Measurements from ENCODE around the gene GALNT18. TPM values are rescaled to one million over a fixed set of nuclear protein-coding genes. Genes with fewer than 3 reads are reported as not detected.
A peak's percentile ranks its signal among the peaks of the same experiment; 100 is the strongest.

GALNT18 gene
- total RNA-seq, 1 experiment from 2014 or later = 1.7 TPM

GRCh38 chr11:11580012-11580411 lies 41.8 kb downstream of the GALNT18 start:
- Histone ChIP-seq H4K8ac (replicated peaks; ENCODE audit: insufficient read length, low read depth, low read length) (no peak overlapping the region), H2AK5ac (ENCODE audit: insufficient read length, low read length) (no peak overlapping the region), H3K4me2 (ENCODE audit: insufficient read depth, insufficient read length, low read length) (no peak overlapping the region), H3K23ac (ENCODE audit: insufficient read length, low read depth, low read length) (no peak overlapping the region), H2BK12ac (ENCODE audit: insufficient read length, low read depth, low read length) (no peak overlapping the region), H2BK5ac (ENCODE audit: insufficient read length, low read length) (no peak overlapping the region), H2AFZ (ENCODE audit: low read length) (no peak overlapping the region), H3T11ph (ENCODE audit: low read length) (no peak overlapping the region), H4K91ac (ENCODE audit: insufficient read length, low read depth, low read length) (no peak overlapping the region), H3K79me1 (ENCODE audit: insufficient read depth, low read depth, low read length, poor library complexity, severe bottlenecking) (no peaks in the 10 kb centered on the region), H4K20me1 (ENCODE audit: control insufficient read depth, insufficient read depth, insufficient read length) (no peaks in the 10 kb centered on the region), H3K4me1 (ENCODE audit: insufficient read depth, low read length) (no peaks in the 10 kb centered on the region), H2BK20ac (ENCODE audit: low read depth, low read length, poor library complexity, severe bottlenecking) (no peak overlapping the region), H3K9me3 (ENCODE audit: control insufficient read depth, low read depth, low read length) (no peaks in the 10 kb centered on the region), H4K5ac (ENCODE audit: insufficient read length, low read depth, low read length) (no peak overlapping the region), H2BK15ac (ENCODE audit: low read depth, low read length) (no peak overlapping the region), H2BK120ac (ENCODE audit: low read depth, low read length, poor library complexity, severe bottlenecking) (no peak overlapping the region), H3K9ac (ENCODE audit: extremely low read depth, insufficient read length, low read length) (no peak overlapping the region), H3K56ac (ENCODE audit: insufficient read length, low read depth, low read length) (no peak overlapping the region), H3K79me2 (ENCODE audit: insufficient read depth, low read length) (no peaks in the 10 kb centered on the region), H3K23me2 (ENCODE audit: insufficient read length, low read depth, low read length, poor library complexity, severe bottlenecking) (no peaks in the 10 kb centered on the region), H3K27me3 (ENCODE audit: insufficient read depth, low read length) (no peaks in the 10 kb centered on the region; the same call in 1 of the 2 replicates), H3K14ac (ENCODE audit: insufficient read depth, low read length) (no peak overlapping the region), H3K27ac (ENCODE audit: insufficient read length, low read depth, low read length) (no peak overlapping the region), H3K4ac (ENCODE audit: low read depth, low read length) (no peak overlapping the region), H3K18ac (ENCODE audit: insufficient read length, low read depth, low read length) (no peak overlapping the region)
- TF ChIP-seq, protein P1, sequence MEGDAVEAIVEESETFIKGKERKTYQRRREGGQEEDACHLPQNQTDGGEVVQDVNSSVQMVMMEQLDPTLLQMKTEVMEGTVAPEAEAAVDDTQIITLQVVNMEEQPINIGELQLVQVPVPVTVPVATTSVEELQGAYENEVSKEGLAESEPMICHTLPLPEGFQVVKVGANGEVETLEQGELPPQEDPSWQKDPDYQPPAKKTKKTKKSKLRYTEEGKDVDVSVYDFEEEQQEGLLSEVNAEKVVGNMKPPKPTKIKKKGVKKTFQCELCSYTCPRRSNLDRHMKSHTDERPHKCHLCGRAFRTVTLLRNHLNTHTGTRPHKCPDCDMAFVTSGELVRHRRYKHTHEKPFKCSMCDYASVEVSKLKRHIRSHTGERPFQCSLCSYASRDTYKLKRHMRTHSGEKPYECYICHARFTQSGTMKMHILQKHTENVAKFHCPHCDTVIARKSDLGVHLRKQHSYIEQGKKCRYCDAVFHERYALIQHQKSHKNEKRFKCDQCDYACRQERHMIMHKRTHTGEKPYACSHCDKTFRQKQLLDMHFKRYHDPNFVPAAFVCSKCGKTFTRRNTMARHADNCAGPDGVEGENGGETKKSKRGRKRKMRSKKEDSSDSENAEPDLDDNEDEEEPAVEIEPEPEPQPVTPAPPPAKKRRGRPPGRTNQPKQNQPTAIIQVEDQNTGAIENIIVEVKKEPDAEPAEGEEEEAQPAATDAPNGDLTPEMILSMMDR (conservative IDR thresholded peaks at IDR 0.05) = no peak
- Mint-ChIP-seq H3K27me3 (ENCODE audit: low read depth) (no peaks in the 10 kb centered on the region; the same call in 1 of the 2 replicates), H3K4me3 (no peak overlapping the region), H3K9me3 (no peaks in the 10 kb centered on the region), H3K27ac (no peak overlapping the region), H3K36me3 (ENCODE audit: insufficient read depth in 1 of 3, low read depth in 3 of 3) (no peaks in the 10 kb centered on the region; a peak in 1 of 7 replicates), H3K4me1 (peaks cover 13 to 23% of the 10 kb centered on the region in 2 experiments)
- peak; percentile 5 for DNase-seq
- no CpG with 5 or more reads among the region's 5 CpGs for WGBS (ENCODE audit: extremely low coverage, insufficient read length, low lambda C conversion rate)
